HepG2 (cell line): ENCODE data around the gene NAIF1. TPM values are rescaled to one million over a fixed set of nuclear protein-coding genes. Genes with fewer than 3 reads are reported as not detected.

Experiments
- AKAP8 ChIP-seq: sonication (generic); formaldehyde crosslinking; IDR thresholded peaks from 2 replicates; pipeline ENCODE4 v1.5.1; 2020; ENCODE audit warnings: mild to moderate bottlenecking, missing genetic modification reagents
- BCLAF1 ChIP-seq: fragments of 450-650 bp; IDR thresholded peaks from 2 replicates; pipeline ENCODE4 v1.6.1; 2017; ENCODE audit warnings: mild to moderate bottlenecking
- HOXA5 ChIP-seq: sonication (generic); formaldehyde crosslinking; IDR thresholded peaks from 2 replicates; pipeline ENCODE4 v1.4.0; 2020; ENCODE audit warnings: missing genetic modification reagents
- NR2C2 ChIP-seq: sonication (generic); formaldehyde crosslinking; IDR thresholded peaks from 2 replicates; pipeline ENCODE4 v1.4.0; 2020; ENCODE audit warnings: missing genetic modification reagents, mild to moderate bottlenecking, moderate library complexity, borderline replicate concordance
- NR3C1 ChIP-seq: sonication (generic); formaldehyde crosslinking; IDR thresholded peaks from 2 replicates; pipeline ENCODE4 v1.4.0; 2020; ENCODE audit warnings: missing genetic modification reagents
- REL ChIP-seq: sonication (generic); formaldehyde crosslinking; conservative IDR thresholded peaks from 2 replicates; pipeline ENCODE4 v1.8.0; 2022; ENCODE audit warnings: mild to moderate bottlenecking, missing genetic modification reagents, moderate library complexity
- SP5 ChIP-seq: IDR thresholded peaks from 2 replicates; pipeline ENCODE4 v1.6.1; 2016; ENCODE audit warnings: low read depth, borderline replicate concordance
- SRY ChIP-seq: sonication (generic); formaldehyde crosslinking; IDR thresholded peaks from 2 replicates; pipeline ENCODE4 v1.8.0; 2022; ENCODE audit warnings: mild to moderate bottlenecking, missing genetic modification reagents
- ZBTB46 ChIP-seq: sonication (generic); formaldehyde crosslinking; IDR thresholded peaks from 2 replicates; pipeline ENCODE4 v1.4.0; 2020; ENCODE audit warnings: mild to moderate bottlenecking, missing genetic modification reagents, borderline replicate concordance
- ZBTB8A ChIP-seq: sonication (generic); formaldehyde crosslinking; IDR thresholded peaks from 2 replicates; pipeline ENCODE4 v1.4.0; 2020; ENCODE audit warnings: mild to moderate bottlenecking, low read depth, missing genetic modification reagents, borderline replicate concordance
- ZNF20 ChIP-seq: sonication (generic); formaldehyde crosslinking; IDR thresholded peaks from 2 replicates; pipeline ENCODE4 v1.4.0; 2020; ENCODE audit warnings: mild to moderate bottlenecking, moderate library complexity, missing genetic modification reagents
- ZNF460 ChIP-seq: sonication (generic); formaldehyde crosslinking; IDR thresholded peaks from 2 replicates; pipeline ENCODE4 v1.5.1; 2020; ENCODE audit warnings: missing genetic modification reagents, mild to moderate bottlenecking, borderline replicate concordance
- ZNF501 ChIP-seq: sonication (generic); formaldehyde crosslinking; IDR thresholded peaks from 2 replicates; pipeline ENCODE4 v1.5.1; 2020; ENCODE audit warnings: mild to moderate bottlenecking, moderate library complexity, missing genetic modification reagents
- ZNF598 ChIP-seq: sonication (generic); formaldehyde crosslinking; IDR thresholded peaks from 2 replicates; pipeline ENCODE4 v1.5.1; 2020; ENCODE audit warnings: mild to moderate bottlenecking, missing genetic modification reagents, borderline replicate concordance
- ZNF607 ChIP-seq: sonication (generic); formaldehyde crosslinking; IDR thresholded peaks from 2 replicates; pipeline ENCODE4 v1.5.1; 2020; ENCODE audit warnings: missing genetic modification reagents, mild to moderate bottlenecking, borderline replicate concordance
- ZNF788 ChIP-seq: sonication (generic); formaldehyde crosslinking; IDR thresholded peaks from 2 replicates; pipeline ENCODE4 v1.5.0; 2020; ENCODE audit warnings: mild to moderate bottlenecking, missing genetic modification reagents, borderline replicate concordance
- ZNF839 ChIP-seq: sonication (generic); formaldehyde crosslinking; IDR thresholded peaks from 2 replicates; pipeline ENCODE4 v1.4.0; 2020; ENCODE audit warnings: missing genetic modification reagents, mild to moderate bottlenecking, borderline replicate concordance
- polyA plus RNA-seq, 8 experiments: library from polyadenylated mRNA; depleted of rRNA in 3 of 8; stranded (reverse) in 7 of 8; unstranded in 1 of 8; fragments of >200 nt; fragmentation: Illumina TruSeq in 4 of 8; extraction: Trizol in 4 of 8; gene quantifications; 2 replicates each; pipeline versions ENCODE4 v1.2.1 to v1.2.3, GENCODE V29; 2011 to 2016; ENCODE audit warnings: low read depth in 4 of 8, missing spikeins in 1 of 8, mixed read lengths in 1 of 8; ENCODE audit not compliant: insufficient read depth in 1 of 8
- total RNA-seq, 5 experiments: library from RNA; depleted of rRNA; stranded (reverse); fragments of >200 nt; fragmentation: Illumina TruSeq; extraction: Trizol; gene quantifications; 2 replicates each; pipeline ENCODE4 v1.2.3, GENCODE V29; 2016; ENCODE audit warnings: low read depth in 1 of 5
- TF ChIP-seq, protein P1 (sequence below): sonication (generic); formaldehyde crosslinking; IDR thresholded peaks from 2 replicates; pipeline ENCODE4 v1.5.1; 2020; ENCODE audit warnings: mild to moderate bottlenecking, moderate library complexity, missing genetic modification reagents
- TF ChIP-seq, protein P2 (sequence below): sonication (generic); formaldehyde crosslinking; conservative IDR thresholded peaks from 2 replicates; pipeline ENCODE4 v1.8.0; 2022; ENCODE audit warnings: low read depth, missing genetic modification reagents
- TF ChIP-seq, protein P3 (sequence below): sonication (generic); formaldehyde crosslinking; IDR thresholded peaks from 2 replicates; pipeline ENCODE4 v1.4.0; 2020; ENCODE audit warnings: missing genetic modification reagents; ENCODE audit errors: not compliant biosample characterization

Gene NAIF1
- total and polyA plus RNA-seq, 2 of the 13 experiments (the other 11 are each of a cell fraction or from before 2014, with no cell fraction given): 6.0 to 6.9 TPM

DNA sequence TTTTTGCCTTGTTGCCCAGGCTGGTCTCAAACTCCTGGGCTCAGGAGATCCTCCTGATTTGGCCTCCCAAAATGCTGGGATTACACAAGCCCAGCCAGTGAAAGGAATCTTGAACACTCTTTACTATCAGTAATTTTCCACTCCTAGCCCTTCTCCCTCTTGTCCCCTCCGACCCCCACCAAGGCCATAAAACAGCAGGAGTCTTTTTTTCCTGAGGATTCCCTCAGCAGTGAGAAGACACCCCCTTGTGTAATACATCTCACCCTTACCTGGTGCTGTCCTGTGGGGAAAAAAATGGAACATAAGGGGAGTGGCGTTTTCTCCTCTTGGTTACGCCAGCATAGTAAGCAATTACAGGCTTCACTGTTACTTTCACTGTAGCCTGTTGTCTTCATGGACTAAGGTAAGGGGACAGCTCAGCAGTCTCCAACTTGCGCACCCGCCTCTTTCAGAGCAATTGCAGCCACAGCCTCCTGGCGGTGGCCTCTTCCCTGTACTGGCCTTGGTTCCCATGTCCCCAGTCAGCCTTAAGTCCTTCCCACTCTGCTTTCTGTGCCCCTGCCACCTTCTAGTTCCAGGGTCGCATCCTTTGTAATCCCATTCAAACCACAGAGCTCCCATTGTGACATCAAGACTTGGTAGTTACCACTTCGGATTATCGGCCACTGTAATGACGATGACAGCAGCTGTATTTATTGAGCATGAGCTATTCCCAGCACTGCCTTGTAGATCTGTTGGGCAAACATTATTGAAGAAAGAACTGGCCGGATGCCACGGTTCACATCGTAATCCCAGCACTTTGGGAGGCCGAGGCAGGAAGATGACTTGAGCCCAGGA is 10.0 kb downstream of the NAIF1 start (continued):
- TF ChIP-seq SRY (no peak), NR2C2 (CRISPR knock-in tag) (no peak), AKAP8 (no peak), ZNF788 (CRISPR knock-in tag) (no peak), ZNF460 (CRISPR knock-in tag) (no peak), ZBTB8A (no peak), ZNF501 (CRISPR knock-in tag) (peak; percentile 55), REL (no peak), ZNF20 (no peak), NR3C1 (CRISPR knock-in tag) (no peak), SP5 (0 out of 2 replicates have a peak, but pooled peaks have one; percentile 19), ZBTB46 (CRISPR knock-in tag) (no peak), ZNF598 (CRISPR knock-in tag) (no peak), HOXA5 (CRISPR knock-in tag) (no peak; the same call in 1 of the 2 replicates), ZNF839 (CRISPR knock-in tag) (no peak), ZNF607 (CRISPR knock-in tag) (no peak), BCLAF1 (no peak)
- TF ChIP-seq, protein P1, sequence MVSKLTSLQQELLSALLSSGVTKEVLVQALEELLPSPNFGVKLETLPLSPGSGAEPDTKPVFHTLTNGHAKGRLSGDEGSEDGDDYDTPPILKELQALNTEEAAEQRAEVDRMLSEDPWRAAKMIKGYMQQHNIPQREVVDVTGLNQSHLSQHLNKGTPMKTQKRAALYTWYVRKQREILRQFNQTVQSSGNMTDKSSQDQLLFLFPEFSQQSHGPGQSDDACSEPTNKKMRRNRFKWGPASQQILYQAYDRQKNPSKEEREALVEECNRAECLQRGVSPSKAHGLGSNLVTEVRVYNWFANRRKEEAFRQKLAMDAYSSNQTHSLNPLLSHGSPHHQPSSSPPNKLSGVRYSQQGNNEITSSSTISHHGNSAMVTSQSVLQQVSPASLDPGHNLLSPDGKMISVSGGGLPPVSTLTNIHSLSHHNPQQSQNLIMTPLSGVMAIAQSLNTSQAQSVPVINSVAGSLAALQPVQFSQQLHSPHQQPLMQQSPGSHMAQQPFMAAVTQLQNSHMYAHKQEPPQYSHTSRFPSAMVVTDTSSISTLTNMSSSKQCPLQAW (CRISPR knock-in tag): 0 out of 2 replicates have a peak, but pooled peaks have one; percentile 20
- TF ChIP-seq, protein P2, sequence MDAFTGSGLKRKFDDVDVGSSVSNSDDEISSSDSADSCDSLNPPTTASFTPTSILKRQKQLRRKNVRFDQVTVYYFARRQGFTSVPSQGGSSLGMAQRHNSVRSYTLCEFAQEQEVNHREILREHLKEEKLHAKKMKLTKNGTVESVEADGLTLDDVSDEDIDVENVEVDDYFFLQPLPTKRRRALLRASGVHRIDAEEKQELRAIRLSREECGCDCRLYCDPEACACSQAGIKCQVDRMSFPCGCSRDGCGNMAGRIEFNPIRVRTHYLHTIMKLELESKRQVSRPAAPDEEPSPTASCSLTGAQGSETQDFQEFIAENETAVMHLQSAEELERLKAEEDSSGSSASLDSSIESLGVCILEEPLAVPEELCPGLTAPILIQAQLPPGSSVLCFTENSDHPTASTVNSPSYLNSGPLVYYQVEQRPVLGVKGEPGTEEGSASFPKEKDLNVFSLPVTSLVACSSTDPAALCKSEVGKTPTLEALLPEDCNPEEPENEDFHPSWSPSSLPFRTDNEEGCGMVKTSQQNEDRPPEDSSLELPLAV (CRISPR knock-in tag): no peak
- TF ChIP-seq, protein P3, sequence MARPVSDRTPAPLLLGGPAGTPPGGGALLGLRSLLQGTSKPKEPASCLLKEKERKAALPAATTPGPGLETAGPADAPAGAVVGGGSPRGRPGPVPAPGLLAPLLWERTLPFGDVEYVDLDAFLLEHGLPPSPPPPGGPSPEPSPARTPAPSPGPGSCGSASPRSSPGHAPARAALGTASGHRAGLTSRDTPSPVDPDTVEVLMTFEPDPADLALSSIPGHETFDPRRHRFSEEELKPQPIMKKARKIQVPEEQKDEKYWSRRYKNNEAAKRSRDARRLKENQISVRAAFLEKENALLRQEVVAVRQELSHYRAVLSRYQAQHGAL (CRISPR knock-in tag): no peak
